Measurements from ENCODE around the gene ABCC8.

The ABCC8 gene

GRCh38 chr11:17402486-17402885 is 74.2 kb downstream of the ABCC8 start:
- DNase-seq = no peak

GRCh38 chr11:17401841-17402240 is 74.8 kb downstream of the ABCC8 start:
- DNase-seq = no peak

GRCh38 chr11:17401316-17401715 is 75.3 kb downstream of the ABCC8 start:
- DNase-seq = no peak

GRCh38 chr11:17400048-17400775 is 76.4 kb downstream of the ABCC8 start:
- DNase-seq = no peak

GRCh38 chr11:17399236-17399635 is 77.4 kb downstream of the ABCC8 start:
- no peak for DNase-seq

GRCh38 chr11:17397311-17398002 is 79.2 kb downstream of the ABCC8 start:
- DNase-seq = no peak

- DNase-seq = no peak
These were observed 79.9 kb downstream of the ABCC8 start for GRCh38 chr11:17396598-17397310.

- no peak for DNase-seq
These were observed 80.7 kb downstream of the ABCC8 start for GRCh38 chr11:17395978-17396377.

- no peak for DNase-seq
These were observed 81.1 kb downstream of the ABCC8 start for GRCh38 chr11:17395554-17395961.

- no peak for DNase-seq
These were observed 81.8 kb downstream of the ABCC8 start for GRCh38 chr11:17394743-17395390.

- DNase-seq = no peak
These were observed 83.2 kb downstream of the ABCC8 start for GRCh38 chr11:17393472-17393871.

GRCh38 chr11:17392872-17393271 is 83.8 kb downstream of the ABCC8 start:
- no peak for DNase-seq

- DNase-seq = no peak
These were observed 84.9 kb downstream of the ABCC8 start for GRCh38 chr11:17391493-17392355.

- DNase-seq = no peak
These were observed 86.5 kb downstream of the ABCC8 start for GRCh38 chr11:17389957-17390649.

GRCh38 chr11:17389211-17389956 is 87.3 kb downstream of the ABCC8 start:
- DNase-seq = peak; percentile 59

GRCh38 chr11:17388609-17389210 is 87.9 kb downstream of the ABCC8 start, which contains the start of gene KCNJ11:
Gene KCNJ11 (minus strand): TSS chr11:17388659. CDS start chr11:17388091, 568 bp downstream.
- no peak for DNase-seq

GRCh38 chr11:17387811-17388210 is 88.8 kb downstream of the ABCC8 start:
- no peak for DNase-seq

- DNase-seq = no peak
These were observed 89.4 kb downstream of the ABCC8 start for GRCh38 chr11:17387254-17387653.

- no peak for DNase-seq
These were observed 90.1 kb downstream of the ABCC8 start for GRCh38 chr11:17386331-17387084.

GRCh38 chr11:17385926-17386325 is 90.7 kb downstream of the ABCC8 start:
- no peak for DNase-seq
